Astrocyte of the spinal cord (primary cell): ENCODE measurements around the gene APBB2.
"Not testable (repeated sequence)": the region's sequence is repeated elsewhere in the genome, so short reads cannot be mapped to it uniquely, and the experiment has no call there.

Experiments
- DNase-seq: peaks from one replicate; pipeline ENCODE4 v3.0.0; 2011; ENCODE audit warnings: low read depth, low spot score
- H3K4me3 ChIP-seq: 2 replicates; pipeline ENCODE4 v1.5.1; 2011; ENCODE audit warnings: low read depth, mild to moderate bottlenecking, low read length, moderate library complexity
- in situ Hi-C: cut with HindIII; loops from 2 replicates; pipeline ENCODE4 v1.10.0; 2017; ENCODE audit warnings: low sequenced_read_pairs
- TF ChIP-seq, protein P1 (sequence below): IDR thresholded peaks from 2 replicates; pipeline ENCODE4 v1.5.1; 2012; ENCODE audit warnings: low read depth, mild to moderate bottlenecking, low read length, inconsistent platforms

Gene APBB2

DNA sequence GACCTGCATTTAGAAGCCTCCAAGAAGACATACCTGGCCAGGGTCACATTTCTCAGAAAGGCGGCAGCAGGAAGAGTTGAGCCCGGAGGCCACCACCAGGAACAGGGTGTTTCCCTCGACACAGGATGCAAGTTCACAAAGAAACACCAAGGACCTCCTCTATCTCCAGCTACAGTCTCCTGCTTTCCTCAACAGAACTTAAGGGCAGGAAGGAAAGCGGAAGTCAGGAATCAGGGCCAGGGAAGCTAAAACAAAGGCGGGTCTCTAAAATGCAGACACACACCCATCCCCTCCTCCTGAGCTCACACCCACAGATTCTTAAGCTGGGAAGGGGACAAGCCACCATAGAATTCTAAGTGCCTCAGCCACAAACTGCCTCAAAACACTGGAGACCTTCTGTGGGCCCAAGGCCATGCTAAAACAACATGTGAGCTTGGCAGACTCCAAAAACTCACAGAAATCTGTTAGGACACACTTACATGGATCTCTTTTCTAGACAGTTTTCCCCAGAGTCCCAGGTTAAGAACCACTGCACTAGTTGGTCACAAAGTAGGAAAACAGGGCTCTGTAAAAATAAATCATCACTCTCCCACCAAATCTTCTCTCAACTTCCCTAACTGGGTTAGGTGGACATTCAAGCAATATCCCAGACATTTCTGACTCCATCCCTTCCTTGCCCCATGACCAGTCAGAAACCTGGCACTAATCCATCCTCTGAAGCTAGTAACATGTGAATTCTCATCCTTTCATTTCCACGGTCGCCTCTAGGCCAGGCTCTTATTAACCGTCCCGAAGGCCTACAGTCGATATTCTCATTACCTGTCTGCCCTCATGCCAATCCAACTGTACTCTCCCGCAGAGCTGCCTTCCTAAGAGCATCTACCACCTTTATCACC is 163.2 kb downstream of the APBB2 start:
- in situ Hi-C loops = no loop called here
- H3K4me3 ChIP-seq = no peak overlapping the region
- DNase-seq = no peak
- TF ChIP-seq, protein P1, sequence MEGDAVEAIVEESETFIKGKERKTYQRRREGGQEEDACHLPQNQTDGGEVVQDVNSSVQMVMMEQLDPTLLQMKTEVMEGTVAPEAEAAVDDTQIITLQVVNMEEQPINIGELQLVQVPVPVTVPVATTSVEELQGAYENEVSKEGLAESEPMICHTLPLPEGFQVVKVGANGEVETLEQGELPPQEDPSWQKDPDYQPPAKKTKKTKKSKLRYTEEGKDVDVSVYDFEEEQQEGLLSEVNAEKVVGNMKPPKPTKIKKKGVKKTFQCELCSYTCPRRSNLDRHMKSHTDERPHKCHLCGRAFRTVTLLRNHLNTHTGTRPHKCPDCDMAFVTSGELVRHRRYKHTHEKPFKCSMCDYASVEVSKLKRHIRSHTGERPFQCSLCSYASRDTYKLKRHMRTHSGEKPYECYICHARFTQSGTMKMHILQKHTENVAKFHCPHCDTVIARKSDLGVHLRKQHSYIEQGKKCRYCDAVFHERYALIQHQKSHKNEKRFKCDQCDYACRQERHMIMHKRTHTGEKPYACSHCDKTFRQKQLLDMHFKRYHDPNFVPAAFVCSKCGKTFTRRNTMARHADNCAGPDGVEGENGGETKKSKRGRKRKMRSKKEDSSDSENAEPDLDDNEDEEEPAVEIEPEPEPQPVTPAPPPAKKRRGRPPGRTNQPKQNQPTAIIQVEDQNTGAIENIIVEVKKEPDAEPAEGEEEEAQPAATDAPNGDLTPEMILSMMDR = no peak

DNA sequence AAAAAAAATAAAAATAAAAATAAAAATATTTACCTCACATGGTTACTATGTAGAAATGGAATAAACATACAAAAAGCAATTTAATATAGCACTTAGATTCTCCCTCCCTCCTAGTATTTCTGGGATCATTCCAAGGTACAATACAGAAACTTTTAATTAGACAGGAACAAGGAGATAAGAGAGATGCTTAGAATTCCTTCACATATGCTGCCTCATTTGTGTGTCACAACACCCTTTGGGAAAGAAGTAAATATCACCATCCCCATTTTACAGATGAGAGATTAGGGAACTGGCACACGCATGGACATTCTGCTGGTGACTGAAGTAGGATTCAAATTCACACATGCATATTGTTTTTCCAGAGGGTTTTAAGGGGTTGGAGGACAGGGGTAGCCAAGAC is 164.2 kb downstream of the APBB2 start:
- DNase-seq = no peak
- in situ Hi-C loops = no loop called here
- no peak overlapping the region for H3K4me3 ChIP-seq
- TF ChIP-seq, protein P1 = no peak

DNA sequence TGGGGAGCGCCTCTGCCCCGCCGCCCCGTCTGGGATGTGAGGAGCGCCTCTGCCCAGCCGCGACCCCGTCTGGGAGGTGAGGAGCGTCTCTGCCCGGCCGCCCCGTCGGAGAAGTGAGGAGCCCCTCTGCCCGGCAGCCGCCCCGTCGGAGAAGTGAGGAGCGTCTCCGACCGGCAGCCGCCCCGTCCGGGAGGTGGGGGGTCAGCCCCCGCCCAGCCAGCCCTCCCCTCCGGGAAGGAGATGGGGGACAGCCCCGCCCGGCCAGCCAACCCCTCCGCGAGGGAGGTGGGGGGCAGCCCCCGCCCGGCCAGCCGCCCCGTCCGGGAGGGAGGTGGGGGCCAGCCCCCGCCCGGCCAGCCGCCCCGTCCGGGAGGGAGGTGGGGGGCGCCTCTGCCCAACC is 165.2 kb downstream of the APBB2 start:
- H3K4me3 ChIP-seq, DNase-seq, in situ Hi-C loops: not testable (repeated sequence)

DNA sequence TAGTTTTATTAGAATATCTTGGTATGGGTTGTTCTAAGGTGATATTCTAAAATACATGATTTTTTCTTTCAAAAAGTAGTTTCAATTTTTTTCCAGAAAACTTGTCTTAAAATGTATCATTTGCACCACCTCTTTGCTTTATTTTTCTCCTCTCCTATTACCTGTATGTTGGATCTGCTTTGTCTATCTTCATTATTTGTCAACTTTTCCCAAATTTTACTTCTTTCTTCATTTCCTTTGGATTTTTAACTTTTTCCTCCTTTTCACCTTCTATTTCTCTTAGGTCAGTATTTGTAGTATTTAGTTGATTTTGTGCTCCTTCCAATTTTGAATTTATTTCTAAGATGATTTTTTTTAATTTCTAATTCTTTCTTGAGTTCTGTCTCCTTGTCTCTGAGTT is 169.6 kb downstream of the APBB2 start:
- DNase-seq = no peak
- in situ Hi-C loops = no loop called here
- TF ChIP-seq, protein P1 = no peak
- H3K4me3 ChIP-seq = no peak overlapping the region

DNA sequence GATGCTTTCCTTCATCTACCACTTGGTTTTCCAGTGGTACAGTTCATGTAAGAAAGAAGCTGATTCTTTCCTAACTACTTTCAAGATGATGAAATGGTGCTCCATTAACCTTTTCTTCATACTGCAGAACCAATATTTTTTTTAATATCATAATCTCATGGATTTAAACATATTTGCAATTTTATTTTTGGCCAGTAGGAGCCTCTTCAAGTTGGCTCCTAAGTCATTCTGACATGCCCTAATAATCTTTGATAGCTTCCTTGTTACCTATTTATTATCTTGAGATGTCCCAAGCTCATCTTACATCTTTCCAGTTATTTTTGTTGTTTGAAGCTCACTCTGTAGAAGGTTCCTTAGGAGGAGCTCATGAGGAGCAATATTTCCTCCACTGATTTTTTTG is 170.2 kb downstream of the APBB2 start:
- no peak for DNase-seq
- TF ChIP-seq, protein P1 = no peak
- no peak overlapping the region for H3K4me3 ChIP-seq
- in situ Hi-C loops = no loop called here

DNA sequence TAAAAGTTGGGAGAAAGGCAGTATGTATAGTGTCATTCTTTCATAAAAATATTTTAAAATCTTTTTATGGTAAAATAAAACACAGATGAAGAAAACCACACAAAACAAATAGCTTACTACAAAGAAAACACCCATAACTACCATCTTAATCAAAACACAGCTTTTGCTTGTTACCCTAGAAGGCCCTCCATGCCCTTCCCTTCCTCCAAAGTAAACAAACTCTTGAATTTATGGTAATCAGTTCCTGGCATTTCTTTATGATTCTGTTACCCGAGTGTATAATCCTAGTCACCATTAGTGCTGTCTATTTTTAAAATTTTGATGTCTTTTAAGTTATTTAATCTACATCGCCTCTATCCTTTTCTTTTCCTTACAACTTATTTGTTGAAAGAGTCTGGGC is 170.9 kb downstream of the APBB2 start:
- in situ Hi-C loops = no loop called here
- no peak overlapping the region for H3K4me3 ChIP-seq
- TF ChIP-seq, protein P1 = no peak
- no peak for DNase-seq

DNA sequence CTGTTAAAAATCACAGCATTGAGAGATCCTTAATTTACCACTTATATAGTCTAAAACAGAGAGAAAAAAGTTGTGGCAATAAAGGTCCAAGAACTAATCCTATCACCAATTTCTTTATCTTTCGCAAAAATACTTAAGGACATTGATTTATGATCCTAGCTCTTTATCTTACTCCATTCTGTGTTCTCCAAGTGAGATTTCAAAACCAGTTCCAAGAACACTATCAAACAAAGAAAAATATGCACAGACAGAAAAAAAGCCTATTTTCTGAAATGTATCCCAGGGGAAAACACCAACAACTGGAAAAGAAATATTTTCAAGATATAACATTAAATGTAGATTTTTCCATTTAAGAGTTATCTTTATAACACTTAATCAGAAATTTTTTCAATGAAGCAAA is 172.8 kb downstream of the APBB2 start:
- H3K4me3 ChIP-seq = no peak overlapping the region
- no peak for DNase-seq
- in situ Hi-C loops = no loop called here
- TF ChIP-seq, protein P1 = no peak
